GM21360 (cell line): Measurements from ENCODE around the gene RAPGEF3.

ENCODE experiments used
- ATAC-seq: cut with Tn5 transposase; IDR thresholded peaks from one replicate; pipeline ENCODE4 v1.9.1; 2021; ENCODE audit warnings: mild to moderate bottlenecking, moderate library complexity; ENCODE audit not compliant: unreplicated experiment

Gene RAPGEF3, protein sequence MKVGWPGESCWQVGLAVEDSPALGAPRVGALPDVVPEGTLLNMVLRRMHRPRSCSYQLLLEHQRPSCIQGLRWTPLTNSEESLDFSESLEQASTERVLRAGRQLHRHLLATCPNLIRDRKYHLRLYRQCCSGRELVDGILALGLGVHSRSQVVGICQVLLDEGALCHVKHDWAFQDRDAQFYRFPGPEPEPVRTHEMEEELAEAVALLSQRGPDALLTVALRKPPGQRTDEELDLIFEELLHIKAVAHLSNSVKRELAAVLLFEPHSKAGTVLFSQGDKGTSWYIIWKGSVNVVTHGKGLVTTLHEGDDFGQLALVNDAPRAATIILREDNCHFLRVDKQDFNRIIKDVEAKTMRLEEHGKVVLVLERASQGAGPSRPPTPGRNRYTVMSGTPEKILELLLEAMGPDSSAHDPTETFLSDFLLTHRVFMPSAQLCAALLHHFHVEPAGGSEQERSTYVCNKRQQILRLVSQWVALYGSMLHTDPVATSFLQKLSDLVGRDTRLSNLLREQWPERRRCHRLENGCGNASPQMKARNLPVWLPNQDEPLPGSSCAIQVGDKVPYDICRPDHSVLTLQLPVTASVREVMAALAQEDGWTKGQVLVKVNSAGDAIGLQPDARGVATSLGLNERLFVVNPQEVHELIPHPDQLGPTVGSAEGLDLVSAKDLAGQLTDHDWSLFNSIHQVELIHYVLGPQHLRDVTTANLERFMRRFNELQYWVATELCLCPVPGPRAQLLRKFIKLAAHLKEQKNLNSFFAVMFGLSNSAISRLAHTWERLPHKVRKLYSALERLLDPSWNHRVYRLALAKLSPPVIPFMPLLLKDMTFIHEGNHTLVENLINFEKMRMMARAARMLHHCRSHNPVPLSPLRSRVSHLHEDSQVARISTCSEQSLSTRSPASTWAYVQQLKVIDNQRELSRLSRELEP

GRCh38 chr12:47758834-47759690 lies at the start of gene RAPGEF3:
Gene RAPGEF3, minus strand, starts transcription at chr12:47758880. Its CDS starts 324 bp downstream, at chr12:47758556.
- no peak for ATAC-seq

GRCh38 chr12:47808050-47808449 lies 49.4 kb upstream of the RAPGEF3 start:
- ATAC-seq = no peak

GRCh38 chr12:47807338-47807737 lies 48.7 kb upstream of the RAPGEF3 start:
- ATAC-seq = no peak

DNA sequence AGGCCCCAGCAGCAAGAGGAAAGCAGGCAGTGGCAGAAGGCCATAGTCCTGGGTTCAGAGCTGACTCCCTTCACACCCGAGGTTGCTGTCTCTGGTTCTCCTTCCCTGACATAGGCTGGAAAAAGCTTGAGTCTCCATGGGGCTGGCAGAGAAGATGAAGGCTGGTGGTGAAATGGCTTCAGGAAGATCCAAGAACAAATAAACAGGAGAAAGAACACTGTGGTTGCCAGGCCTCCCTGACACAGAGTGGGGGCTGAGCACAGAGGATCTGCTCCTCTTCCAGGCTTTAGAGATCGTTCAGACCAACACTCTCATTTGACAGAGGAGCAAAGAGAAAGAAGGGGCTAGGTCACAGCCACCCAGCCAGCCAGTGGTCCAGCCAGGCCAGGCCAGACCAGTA lies 46.7 kb upstream of the RAPGEF3 start:
- ATAC-seq = no peak

DNA sequence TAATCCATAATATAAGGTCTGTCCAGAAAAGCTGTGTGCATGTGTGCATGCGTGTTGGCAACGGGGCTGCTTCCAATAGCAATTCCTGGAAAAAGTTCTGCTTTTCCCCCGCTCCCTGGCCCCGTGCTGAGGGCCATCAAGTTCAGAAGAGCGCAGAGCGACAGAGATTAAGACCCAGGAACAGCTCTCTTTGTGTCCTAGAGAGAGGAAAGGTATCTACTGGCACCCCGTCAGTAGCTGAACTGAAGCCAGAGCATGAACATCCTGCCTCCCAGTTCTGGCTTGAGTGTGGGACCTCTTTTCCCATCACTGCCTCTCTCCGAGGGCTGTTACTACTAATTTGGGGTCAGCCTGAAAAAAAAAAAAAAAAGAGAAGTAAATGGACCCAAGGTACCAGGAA lies 45.5 kb upstream of the RAPGEF3 start:
- no peak for ATAC-seq

DNA sequence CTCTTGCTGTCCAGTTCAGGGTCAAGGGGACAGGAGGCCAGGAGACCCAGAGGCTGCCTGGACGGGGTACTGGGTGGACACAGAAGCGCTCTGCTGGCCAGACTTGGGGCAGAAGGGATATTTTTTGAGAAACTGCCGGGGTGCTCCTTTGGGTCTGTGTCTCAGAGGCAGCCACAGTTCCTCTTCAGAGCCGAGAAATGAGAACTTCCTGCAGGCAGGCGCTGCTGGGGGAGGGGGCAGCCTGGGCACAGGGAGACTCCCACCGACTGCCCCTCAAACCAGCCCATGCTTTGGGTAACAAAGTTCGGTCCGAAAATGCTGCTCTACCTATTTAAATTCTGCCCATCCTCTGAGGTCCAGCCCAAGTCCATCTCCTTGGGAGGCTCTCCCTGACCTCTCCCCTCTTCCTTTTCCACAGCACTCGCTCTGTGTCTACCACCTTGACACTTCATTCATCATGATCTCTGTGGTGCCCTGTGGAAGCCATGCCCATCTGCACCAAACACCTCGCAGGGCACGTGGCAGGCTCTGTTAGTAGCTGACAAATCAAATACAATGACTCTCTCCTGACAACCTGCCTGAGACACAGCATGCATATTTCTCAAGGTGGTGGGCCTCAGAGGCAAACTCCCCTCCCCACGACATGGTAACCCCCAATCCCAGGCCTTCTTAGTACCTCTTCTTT lies 44.7 kb upstream of the RAPGEF3 start:
- no peak for ATAC-seq

GRCh38 chr12:47802312-47802711 lies 43.6 kb upstream of the RAPGEF3 start:
- no peak for ATAC-seq

DNA sequence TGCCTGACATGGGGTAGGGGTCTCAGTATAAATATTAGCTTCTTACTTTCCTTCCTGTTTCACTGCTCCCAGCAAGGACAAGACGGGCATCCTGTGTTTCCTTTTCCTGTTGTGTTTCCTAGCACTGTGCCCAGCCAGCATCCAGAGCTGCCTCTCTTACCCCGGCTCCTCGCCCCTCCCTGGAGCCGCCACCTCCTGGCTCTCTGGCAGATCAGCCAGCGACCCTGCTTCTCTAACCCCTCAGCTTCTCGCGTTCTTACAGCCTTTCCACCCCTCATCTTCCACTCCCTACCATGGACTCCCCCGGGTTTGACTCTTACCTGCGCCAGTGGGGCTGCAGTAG lies 43.2 kb upstream of the RAPGEF3 start:
- no peak for ATAC-seq

DNA sequence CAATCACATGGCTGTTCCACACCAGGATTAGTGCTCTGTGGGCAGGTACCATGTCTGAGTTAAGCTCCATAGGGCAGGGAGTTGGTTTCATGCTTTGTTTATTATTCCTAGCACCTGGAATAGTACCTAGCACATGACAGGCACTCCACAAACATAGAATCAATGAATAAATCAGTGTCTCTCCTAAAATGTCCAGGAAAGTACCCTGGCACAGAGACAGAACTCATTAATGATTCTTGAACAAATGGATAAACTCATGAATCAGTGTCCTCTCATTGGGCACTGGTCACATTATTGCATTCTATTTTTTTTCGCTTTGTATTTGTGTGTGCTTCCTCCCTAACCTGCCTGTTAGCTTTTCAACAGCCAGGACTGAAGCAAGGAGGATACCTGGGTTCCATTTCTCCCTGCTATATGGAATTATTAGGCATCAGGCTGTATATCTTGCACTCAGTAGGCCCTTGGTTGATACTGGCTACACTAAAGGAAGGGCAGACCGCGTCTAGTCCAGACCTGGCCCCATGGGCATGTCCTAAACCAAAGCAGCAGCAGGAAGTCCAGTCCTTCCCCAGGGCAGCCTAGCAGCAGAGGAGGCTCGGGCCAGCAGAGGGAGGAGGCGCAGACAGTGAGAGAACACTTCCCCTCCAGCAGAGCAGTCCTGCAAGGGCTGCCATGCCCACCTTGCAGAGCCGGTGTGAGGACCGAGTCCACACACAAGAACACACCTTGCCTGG lies 42.7 kb upstream of the RAPGEF3 start:
- no peak for ATAC-seq

- ATAC-seq = no peak
Observed at GRCh38 chr12:47800582-47800981, 41.9 kb upstream of the RAPGEF3 start.

- ATAC-seq = no peak
Observed at GRCh38 chr12:47799357-47799955, 40.8 kb upstream of the RAPGEF3 start.

GRCh38 chr12:47798382-47798948 lies 39.8 kb upstream of the RAPGEF3 start:
- ATAC-seq = no peak

DNA sequence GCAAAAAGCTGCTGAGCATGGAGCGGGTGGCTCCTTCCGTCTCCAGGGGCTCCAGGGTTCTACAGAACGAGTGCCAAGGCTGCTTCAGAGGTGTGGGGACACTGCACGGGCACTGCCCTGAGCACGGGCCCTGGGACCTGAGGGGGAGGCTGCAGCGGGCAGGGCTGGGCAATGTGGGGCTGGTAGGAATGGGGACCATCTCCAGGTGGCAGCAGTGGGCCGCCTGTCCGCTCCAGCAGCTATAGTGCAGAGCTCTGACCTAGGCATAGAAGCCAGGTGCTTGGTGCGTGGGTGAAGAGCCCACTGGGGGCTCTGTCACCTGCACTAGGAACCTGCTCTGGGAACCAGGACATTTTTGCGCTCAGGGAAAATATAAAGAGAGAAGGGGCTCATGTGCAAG lies 38.8 kb upstream of the RAPGEF3 start:
- no peak for ATAC-seq

DNA sequence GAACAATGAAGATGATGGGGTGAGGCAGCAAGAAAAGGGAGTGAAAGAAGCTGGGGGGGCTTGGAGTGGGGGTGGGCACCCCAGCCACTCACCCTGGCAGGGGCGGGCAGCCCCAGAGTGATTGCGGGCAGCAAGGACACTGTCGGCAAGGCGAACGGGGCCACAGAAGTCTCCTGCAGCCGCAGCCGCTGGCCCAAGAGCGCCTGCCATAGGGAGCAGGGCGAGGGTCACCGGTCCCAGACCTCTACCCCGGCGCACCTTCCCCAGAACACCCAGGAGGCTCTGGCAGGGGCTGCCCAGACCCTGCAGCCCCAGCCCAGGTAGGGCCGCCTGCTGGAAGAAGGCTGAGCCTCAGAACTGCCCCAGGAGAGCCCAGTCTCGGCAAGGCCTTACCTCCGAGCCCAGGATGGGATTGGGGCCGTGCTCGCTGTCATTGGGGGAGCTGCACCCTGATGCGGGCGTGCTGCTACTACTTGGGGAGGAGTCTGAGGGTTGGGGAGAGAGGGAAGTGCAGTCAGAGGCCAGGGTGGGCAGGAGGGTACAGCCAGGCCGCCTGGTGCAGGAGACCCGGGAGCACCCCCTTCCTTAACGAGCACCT lies 37.2 kb upstream of the RAPGEF3 start:
- no peak for ATAC-seq

DNA sequence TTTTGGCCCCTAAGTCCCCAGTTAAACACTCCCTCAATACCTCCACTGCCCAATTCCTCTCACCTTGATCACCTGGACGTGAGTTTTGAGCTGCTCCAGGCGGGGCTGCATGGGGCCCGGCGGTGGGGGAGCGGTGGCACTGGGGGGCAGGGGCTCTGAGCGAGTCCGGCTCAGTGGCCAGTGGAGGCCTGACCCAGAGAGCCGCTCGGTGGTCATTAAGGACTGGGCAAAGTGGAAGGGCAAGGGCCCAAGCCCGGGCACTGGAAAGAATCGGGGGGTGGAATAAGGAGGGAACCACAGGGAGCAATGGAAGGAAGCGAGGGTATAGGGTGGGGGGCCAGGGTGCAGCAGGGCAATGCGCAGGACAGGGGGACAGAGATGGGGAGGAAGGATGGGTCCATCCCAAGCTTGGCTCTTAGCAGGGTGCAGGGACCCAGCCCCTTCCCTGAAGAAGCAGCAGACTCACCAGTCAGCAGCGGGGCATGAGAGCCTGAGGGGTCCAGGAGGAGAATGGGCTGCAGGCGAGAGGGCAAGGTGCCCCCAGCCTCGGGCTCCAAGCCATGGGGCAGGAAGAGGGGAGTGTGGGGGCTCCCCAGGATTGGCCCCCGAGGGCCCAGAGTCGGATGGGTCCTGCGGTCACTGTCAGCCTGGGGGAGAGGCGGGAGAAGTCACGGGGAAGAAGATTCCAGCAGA lies 36.6 kb upstream of the RAPGEF3 start:
- no peak for ATAC-seq

GRCh38 chr12:47794679-47795078 lies 36.0 kb upstream of the RAPGEF3 start:
- ATAC-seq = no peak

DNA sequence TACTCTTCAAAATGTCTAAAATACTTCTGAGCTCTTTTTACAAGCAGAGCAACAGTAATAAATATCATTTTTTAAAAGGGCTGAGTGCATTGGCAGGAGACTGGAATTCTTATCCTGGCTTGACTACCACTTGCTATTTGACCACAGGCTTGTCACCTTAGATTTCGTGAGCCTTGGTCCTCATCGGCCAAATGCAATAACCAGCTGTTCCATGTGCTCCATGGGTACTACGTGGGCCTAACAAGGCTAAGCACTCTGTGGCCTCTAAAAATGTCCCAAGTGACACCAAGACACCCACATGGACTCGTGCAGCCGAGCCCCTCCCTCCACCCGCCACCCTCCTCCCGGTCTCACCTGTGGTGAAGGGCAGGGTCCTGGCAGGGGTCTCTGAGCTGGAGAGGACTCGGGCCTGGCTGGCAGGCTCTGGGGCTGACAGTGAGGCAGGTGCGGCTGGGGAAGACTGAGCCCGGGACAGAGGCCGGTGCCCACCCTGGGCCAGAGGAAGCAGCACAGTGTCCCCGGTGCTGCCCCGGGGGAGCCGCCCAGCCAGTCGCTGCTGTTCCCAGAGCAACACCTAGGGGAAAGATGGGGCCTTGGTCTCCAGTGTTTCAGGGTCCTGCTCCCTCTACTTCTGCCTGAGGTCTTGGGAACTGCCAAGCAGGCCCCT lies 34.5 kb upstream of the RAPGEF3 start:
- ATAC-seq = no peak

DNA sequence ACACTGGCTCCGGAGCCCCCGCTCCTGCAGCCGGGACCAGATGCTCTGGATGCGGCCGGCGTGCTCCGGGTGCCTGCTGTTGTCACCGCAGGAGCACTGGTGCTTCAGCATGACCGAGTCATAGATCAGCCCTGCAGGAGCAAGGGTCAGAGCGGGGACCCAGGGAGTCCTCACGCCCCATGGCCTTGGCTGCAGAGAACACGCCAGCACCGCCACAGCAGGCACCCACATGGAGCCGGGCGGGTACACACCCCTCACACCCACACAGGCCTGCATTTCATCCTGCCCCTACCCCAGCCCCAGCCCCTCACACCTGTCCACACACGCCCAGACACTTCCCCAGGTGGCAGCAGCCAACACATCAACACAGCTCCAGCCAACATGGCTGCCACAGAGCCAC lies 33.2 kb upstream of the RAPGEF3 start:
- no peak for ATAC-seq
